ENCODE data around the gene ACE. TPM values are rescaled to one million over a fixed set of nuclear protein-coding genes. Genes with fewer than 3 reads are reported as not detected.

ACE gene
- total RNA-seq, 1 experiment from 2014 or later: 4.5 TPM

GRCh38 chr17:63479495-63480184 lies 2.8 kb downstream of the ACE start:
- CTCF ChIA-PET: interaction anchor here (0.9 to 2.6 kb wide), 7 partner anchors 21 to 132 kb away, joined by 3 to 24 read pairs (median 5); no protein-coding TSS in a partner anchor
- no peak overlapping the region for H3K4me3 ChIP-seq (ENCODE audit: low read depth in 2 of 2, low read length in 2 of 2)
- ATAC-seq (no peak), DNase-seq (ENCODE audit: low read depth, low spot score) (no peak)
- H3K4me1 ChIP-seq (ENCODE audit: control insufficient read depth, insufficient read depth, low read length): peaks cover 10% of the 10 kb centered on the region
- BruUV-seq (replicated peaks): no TSS peak
- no peak overlapping the region for H3K27ac ChIP-seq (ENCODE audit: low read length)
- H3K36me3 ChIP-seq (ENCODE audit: control insufficient read depth, insufficient read depth, low read length): no peaks in the 10 kb centered on the region
- no peaks in the 10 kb centered on the region for H3K9me3 ChIP-seq (ENCODE audit: control insufficient read depth, insufficient read depth, low read depth, low read length)
- in situ Hi-C loops (cut with HindIII; ENCODE audit: low pct_unique_long_range_greater_than_20kb, low sequenced_read_pairs): no loop called here
- TF ChIP-seq TCF7L2 (IDR thresholded peaks at IDR 0.05; ENCODE audit: low read depth, low read length) (no peak), REST (IDR thresholded peaks at IDR 0.05; ENCODE audit: insufficient read depth in 1 of 2, low read depth in 2 of 2, low read length in 1 of 2) (no peak), SIN3A (IDR thresholded peaks at IDR 0.05; ENCODE audit: borderline replicate concordance, insufficient read depth, low read depth, low read length) (no peak), POLR2AphosphoS5 (IDR thresholded peaks at IDR 0.05; ENCODE audit: low read depth, low read length) (no peak), CTCF (IDR thresholded peaks at IDR 0.05) (no peak)
- intact Hi-C loops (cut with micrococcal nuclease; ENCODE audit: unreplicated experiment): loop anchor here (5.0 kb wide), 1 partner anchor 52 kb away; no protein-coding TSS in a partner anchor
- H3K27me3 ChIP-seq (ENCODE audit: control insufficient read depth, insufficient read depth, low read length): no peaks in the 10 kb centered on the region
- POLR2A ChIA-PET: no interaction called here

GRCh38 chr17:63480192-63480784 lies 3.4 kb downstream of the ACE start:
- Histone ChIP-seq H3K27ac (ENCODE audit: low read length) (no peak overlapping the region), H3K9me3 (ENCODE audit: control insufficient read depth, insufficient read depth, low read depth, low read length) (no peaks in the 10 kb centered on the region), H3K4me3 (ENCODE audit: low read depth in 2 of 2, low read length in 2 of 2) (no peak overlapping the region), H3K36me3 (ENCODE audit: control insufficient read depth, insufficient read depth, low read length) (no peaks in the 10 kb centered on the region), H3K27me3 (ENCODE audit: control insufficient read depth, insufficient read depth, low read length) (no peaks in the 10 kb centered on the region), H3K4me1 (ENCODE audit: control insufficient read depth, insufficient read depth, low read length) (peaks cover 7% of the 10 kb centered on the region; the same call in 1 of the 2 replicates)
- no peak for ATAC-seq
- CTCF ChIA-PET: interaction anchor here (0.6 to 2.6 kb wide), 3 partner anchors 45 to 103 kb away, joined by 3 to 24 read pairs (median 6); no protein-coding TSS in a partner anchor
- no peak for DNase-seq (ENCODE audit: low read depth, low spot score)
- in situ Hi-C loops (cut with HindIII; ENCODE audit: low pct_unique_long_range_greater_than_20kb, low sequenced_read_pairs): no loop called here
- POLR2A ChIA-PET: no interaction called here
- intact Hi-C loops (cut with micrococcal nuclease; ENCODE audit: unreplicated experiment): no loop called here
- TF ChIP-seq TCF7L2 (IDR thresholded peaks at IDR 0.05; ENCODE audit: low read depth, low read length) (no peak), REST (IDR thresholded peaks at IDR 0.05; ENCODE audit: insufficient read depth in 1 of 2, low read depth in 2 of 2, low read length in 1 of 2) (no peak), POLR2AphosphoS5 (IDR thresholded peaks at IDR 0.05; ENCODE audit: low read depth, low read length) (no peak), CTCF (IDR thresholded peaks at IDR 0.05) (no peak), SIN3A (IDR thresholded peaks at IDR 0.05; ENCODE audit: borderline replicate concordance, insufficient read depth, low read depth, low read length) (no peak)
- BruUV-seq (replicated peaks): no TSS peak
